Thoracic aorta (tissue), 2 donors: ENCODE measurements around the gene EXOC6B. TPM values are rescaled to one million over a fixed set of nuclear protein-coding genes. Genes with fewer than 3 reads are reported as not detected.

ENCODE experiments used
- ATAC-seq: fragments of 150-250 bp; one replicate; pipeline ENCODE4 v1.8.0; 2017; ENCODE audit warnings: low read depth; ENCODE audit not compliant: insufficient number of reproducible peaks, low FRiP score
- DNase-seq: peaks from one replicate; pipeline ENCODE4 v3.0.0-alpha.2; 2020; ENCODE audit warnings: low spot score
- H3K27ac ChIP-seq, 2 donors: fragments of 200-600 bp; sonication (generic); 1 replicate in 1 of 2; 2 replicates in 1 of 2; pipeline ENCODE4 v1.5.1; 2016; ENCODE audit warnings: mild to moderate bottlenecking in 2 of 2, moderate library complexity in 2 of 2
- H3K27me3 ChIP-seq: fragments of 200-600 bp; sonication (generic); replicated peaks from 2 replicates; pipeline ENCODE4 v1.6.0; 2016; ENCODE audit warnings: mild to moderate bottlenecking; ENCODE audit not compliant: insufficient read depth
- H3K36me3 ChIP-seq: fragments of 200-600 bp; sonication (generic); one replicate; pipeline ENCODE4 v1.5.1; 2016
- H3K4me1 ChIP-seq, 2 donors: fragments of 200-600 bp; sonication (generic); 1 replicate in 1 of 2; 2 replicates in 1 of 2; pipeline versions ENCODE4 v1.5.1 to v1.6.0; 2016; ENCODE audit warnings: low read depth in 2 of 2, mild to moderate bottlenecking in 1 of 2; ENCODE audit not compliant: control insufficient read depth in 1 of 2
- H3K4me3 ChIP-seq: fragments of 200-600 bp; sonication (generic); 2 replicates; pipeline ENCODE4 v1.5.1; 2016; ENCODE audit warnings: mild to moderate bottlenecking
- H3K9me3 ChIP-seq: fragments of 200-600 bp; sonication (generic); 2 replicates; pipeline ENCODE4 v1.5.1; 2016
- CTCF ChIP-seq: fragments of 200-600 bp; sonication (generic); IDR thresholded peaks from one replicate; pipeline ENCODE4 v1.5.1; 2019; ENCODE audit warnings: antibody characterized with exemption
- total RNA-seq, 2 donors: library from RNA; depleted of rRNA; stranded (reverse); fragments of >200 nt; gene quantifications; one replicate each; pipeline versions ENCODE4 v1.1.0 to v1.2.3, GENCODE V29; 2016

EXOC6B gene
- total RNA-seq, 2 donors from 2014 or later, result 29.6 to 44.5 TPM

GRCh38 chr2:72159211-72159993 is 666.4 kb downstream of the EXOC6B start:
- no peaks in the 10 kb centered on the region for H3K9me3 ChIP-seq
- H3K27ac ChIP-seq, result no peak overlapping the region
- H3K27me3 ChIP-seq, result no peaks in the 10 kb centered on the region
- no peak overlapping the region for H3K4me3 ChIP-seq
- H3K4me1 ChIP-seq, result no peaks in the 10 kb centered on the region
- no peaks in the 10 kb centered on the region for H3K36me3 ChIP-seq
- DNase-seq (no peak), ATAC-seq (no peak)
- TF ChIP-seq CTCF, result no peak

- ATAC-seq, result no peak
- H3K4me3 ChIP-seq, result no peak overlapping the region
- H3K36me3 ChIP-seq, result no peaks in the 10 kb centered on the region
- no peak overlapping the region for H3K27ac ChIP-seq
- no peaks in the 10 kb centered on the region for H3K9me3 ChIP-seq
- H3K4me1 ChIP-seq, result no peaks in the 10 kb centered on the region
- no peak for DNase-seq
- TF ChIP-seq CTCF, result no peak
- no peaks in the 10 kb centered on the region for H3K27me3 ChIP-seq
Measured at GRCh38 chr2:72157871-72158771, 667.7 kb downstream of the EXOC6B start.

- ATAC-seq (no peak), DNase-seq (no peak)
- H3K4me1 ChIP-seq, result no peaks in the 10 kb centered on the region
- no peak overlapping the region for H3K4me3 ChIP-seq
- no peak for TF ChIP-seq CTCF
- H3K27ac ChIP-seq, result no peak overlapping the region
- no peaks in the 10 kb centered on the region for H3K36me3 ChIP-seq
- H3K27me3 ChIP-seq, result no peaks in the 10 kb centered on the region
- no peaks in the 10 kb centered on the region for H3K9me3 ChIP-seq
Measured at GRCh38 chr2:72156872-72157271, 669.0 kb downstream of the EXOC6B start.

- Histone ChIP-seq H3K9me3 (no peaks in the 10 kb centered on the region), H3K4me3 (no peak overlapping the region), H3K36me3 (no peaks in the 10 kb centered on the region), H3K27ac (no peak overlapping the region), H3K27me3 (no peaks in the 10 kb centered on the region), H3K4me1 (no peaks in the 10 kb centered on the region)
- TF ChIP-seq CTCF, result no peak
- ATAC-seq (no peak), DNase-seq (no peak)
Measured at GRCh38 chr2:72155737-72156136, 670.1 kb downstream of the EXOC6B start.

- no peak for TF ChIP-seq CTCF
- no peak overlapping the region for H3K4me3 ChIP-seq
- H3K27me3 ChIP-seq, result no peaks in the 10 kb centered on the region
- no peak overlapping the region for H3K27ac ChIP-seq
- DNase-seq, result no peak
- H3K9me3 ChIP-seq, result no peaks in the 10 kb centered on the region
- peaks cover under 1% of the 10 kb centered on the region in 2 donors for H3K4me1 ChIP-seq
- ATAC-seq, result no peak
- H3K36me3 ChIP-seq, result no peaks in the 10 kb centered on the region
Measured at GRCh38 chr2:72155151-72155550, 670.7 kb downstream of the EXOC6B start.
